HepG2 (cell line): ENCODE data around the gene ACP1. TPM values are rescaled to one million over a fixed set of nuclear protein-coding genes. Genes with fewer than 3 reads are reported as not detected.

ENCODE experiments used
- ARID5B ChIP-seq: IDR thresholded peaks from 2 replicates; pipeline ENCODE4 v1.4.0; 2020; ENCODE audit warnings: mild to moderate bottlenecking, missing genetic modification reagents
- ETV5 ChIP-seq: IDR thresholded peaks from 2 replicates; pipeline ENCODE4 v1.6.1; 2018; ENCODE audit warnings: missing biosample characterization, missing genetic modification reagents, inconsistent platforms, borderline replicate concordance
- FOXJ3 ChIP-seq: sonication (generic); formaldehyde crosslinking; IDR thresholded peaks from 2 replicates; pipeline ENCODE4 v1.4.0; 2020; ENCODE audit warnings: missing genetic modification reagents, mild to moderate bottlenecking, borderline replicate concordance
- FOXP4 ChIP-seq: sonication (generic); formaldehyde crosslinking; IDR thresholded peaks from 2 replicates; pipeline ENCODE4 v1.4.0; 2020; ENCODE audit warnings: missing genetic modification reagents
- HNRNPK ChIP-seq: fragments of 200-400 bp; formaldehyde crosslinking; IDR thresholded peaks from 2 replicates; pipeline ENCODE4 v1.6.1; 2018; ENCODE audit warnings: low read length, low read depth, moderate library complexity, mild to moderate bottlenecking; ENCODE audit not compliant: poor library complexity, severe bottlenecking
- KDM1A ChIP-seq: IDR thresholded peaks from 2 replicates; pipeline ENCODE4 v1.6.1; 2016; ENCODE audit warnings: missing compliant biosample characterization
- MAFG ChIP-seq: sonication (generic); formaldehyde crosslinking; IDR thresholded peaks from 2 replicates; pipeline ENCODE4 v1.5.1; 2020; ENCODE audit warnings: mild to moderate bottlenecking, missing genetic modification reagents
- MYNN ChIP-seq: sonication (generic); formaldehyde crosslinking; IDR thresholded peaks from 2 replicates; pipeline ENCODE4 v1.4.0; 2020; ENCODE audit warnings: mild to moderate bottlenecking, low read depth, missing genetic modification reagents
- RAD21 ChIP-seq: fragments of 450-650 bp; formaldehyde crosslinking; IDR thresholded peaks from 2 replicates; pipeline ENCODE4 v1.5.0; 2020; ENCODE audit warnings: mild to moderate bottlenecking
- ZFP82 ChIP-seq: sonication (generic); formaldehyde crosslinking; IDR thresholded peaks from 2 replicates; pipeline ENCODE4 v1.5.1; 2020; ENCODE audit warnings: mild to moderate bottlenecking, missing genetic modification reagents, borderline replicate concordance
- ZHX2 ChIP-seq, 2 experiments: sonication (generic) in 1 of 2; formaldehyde crosslinking in 1 of 2; IDR thresholded peaks; 2 replicates each; pipeline versions ENCODE4 v1.6.1 to v1.9.0; 2014 to 2022; ENCODE audit warnings: antibody characterized with exemption in 1 of 2, borderline replicate concordance in 1 of 2, inconsistent platforms in 1 of 2, low read depth in 1 of 2, missing genetic modification reagents in 1 of 2
- ZNF20 ChIP-seq: sonication (generic); formaldehyde crosslinking; IDR thresholded peaks from 2 replicates; pipeline ENCODE4 v1.4.0; 2020; ENCODE audit warnings: mild to moderate bottlenecking, moderate library complexity, missing genetic modification reagents
- polyA plus RNA-seq, 8 experiments: library from polyadenylated mRNA; depleted of rRNA in 3 of 8; stranded (reverse) in 7 of 8; unstranded in 1 of 8; fragments of >200 nt; fragmentation: Illumina TruSeq in 4 of 8; extraction: Trizol in 4 of 8; gene quantifications; 2 replicates each; pipeline versions ENCODE4 v1.2.1 to v1.2.3, GENCODE V29; 2011 to 2016; ENCODE audit warnings: low read depth in 4 of 8, missing spikeins in 1 of 8, mixed read lengths in 1 of 8; ENCODE audit not compliant: insufficient read depth in 1 of 8
- total RNA-seq, 5 experiments: library from RNA; depleted of rRNA; stranded (reverse); fragments of >200 nt; fragmentation: Illumina TruSeq; extraction: Trizol; gene quantifications; 2 replicates each; pipeline ENCODE4 v1.2.3, GENCODE V29; 2016; ENCODE audit warnings: low read depth in 1 of 5

The ACP1 gene
- total and polyA plus RNA-seq, 2 of the 13 experiments (the other 11 are each of a cell fraction or from before 2014, with no cell fraction given), result 246 to 348 TPM

GRCh38 chr2:264493-265468 is at the start of gene ACP1 (continued):
- TF ChIP-seq ARID5B (CRISPR knock-in tag), result peak; percentile 53; the same call in 1 of the 2 replicates
- peak; percentile 91 for TF ChIP-seq HNRNPK
- peak; percentile 65 for TF ChIP-seq RAD21 (CRISPR knock-in tag)
- TF ChIP-seq MYNN, result 0 out of 2 replicates have a peak, but pooled peaks have one; percentile 26
- TF ChIP-seq ETV5, result no peak
- peak; percentile 87 for TF ChIP-seq ZHX2 (IDR thresholded peaks at IDR 0.05; ENCODE audit: low read depth)
- TF ChIP-seq ZHX2 (CRISPR knock-in tag; IDR thresholded peaks at IDR 0.05; ENCODE audit: borderline replicate concordance), result no peak
- TF ChIP-seq ZNF20, result no peak
- TF ChIP-seq FOXJ3 (CRISPR knock-in tag), result no peak
- no peak for TF ChIP-seq MAFG (CRISPR knock-in tag)
- TF ChIP-seq ZFP82 (CRISPR knock-in tag), result no peak
- TF ChIP-seq KDM1A, result no peak
- peak; percentile 0; the same call in 1 of the 2 replicates for TF ChIP-seq FOXP4 (CRISPR knock-in tag)
